Keratinocyte (primary cell): ENCODE data around the gene SCP2.

Source experiments
- CTCF ChIP-seq, 3 experiments: IDR thresholded peaks in 1 of 3; conservative IDR thresholded peaks in 1 of 3; optimal IDR thresholded peaks in 1 of 3; 2 replicates in 2 of 3; 3 replicates in 1 of 3; pipeline versions ENCODE3 to v1.5.1; 2011; ENCODE audit warnings: low read length in 3 of 3, mild to moderate bottlenecking in 3 of 3, moderate library complexity in 2 of 3, control low read depth in 1 of 3, inconsistent platforms in 1 of 3; ENCODE audit not compliant: insufficient read depth in 2 of 3; ENCODE audit errors: extremely low read depth in 1 of 3
- EZH2 ChIP-seq: IDR thresholded peaks from one replicate; pipeline ENCODE4 v1.6.1; 2012; ENCODE audit warnings: inconsistent platforms, mild to moderate bottlenecking, low read length, moderate library complexity

GRCh38 chr1:53090227-53091147 lies 163.4 kb downstream of the SCP2 start:
- TF ChIP-seq CTCF (optimal IDR thresholded peaks at IDR 0.05 in 1 of 3, IDR thresholded peaks at IDR 0.05 in 1 of 3, conservative IDR thresholded peaks at IDR 0.05 in 1 of 3; ENCODE audit: extremely low read depth in 1 of 3, insufficient read depth in 2 of 3, low read length in 3 of 3): no peak
- TF ChIP-seq EZH2: no peak
